ENCODE results near the gene HSPH1. TPM values are rescaled to one million over a fixed set of nuclear protein-coding genes. Genes with fewer than 3 reads are reported as not detected.

HSPH1 gene
- total and polyA plus RNA-seq, 2 of the 8 experiments (the other 6 are each of a cell fraction or from before 2014, with no cell fraction given), result 14.2 to 145 TPM

DNA sequence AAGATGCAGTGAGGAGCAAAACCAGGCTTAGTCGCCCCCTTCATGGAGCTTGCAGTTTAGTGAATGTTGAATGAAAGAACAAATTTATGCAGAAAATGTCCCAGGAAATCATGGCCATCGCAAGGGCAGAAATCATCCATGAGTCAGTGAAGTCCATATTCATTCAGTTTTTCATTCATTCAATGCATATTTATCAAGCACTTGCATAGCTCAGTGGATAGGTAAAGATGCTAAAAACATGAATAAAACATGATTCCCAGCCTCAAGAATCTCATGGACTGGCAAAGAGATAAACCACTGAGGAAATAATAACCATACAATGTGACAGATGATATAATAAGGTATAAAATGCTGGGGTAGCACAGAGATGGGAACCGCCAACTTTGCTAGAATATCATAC lies 58.8 kb downstream of the HSPH1 start:
- POLR2A ChIA-PET (ENCODE audit: partially characterized antibody), result no interaction called here
- Histone ChIP-seq H3K4me3 (ENCODE audit: extremely low read depth in 1 of 4, insufficient read depth in 2 of 4, low read depth in 3 of 4, low read length in 4 of 4) (no peak overlapping the region), H3K4me1 (replicated peaks in 1 of 4; ENCODE audit: control insufficient read depth in 3 of 4, insufficient read depth in 4 of 4, low read length in 3 of 4) (no peaks in the 10 kb centered on the region), H3K23ac (ENCODE audit: insufficient read length) (no peak overlapping the region), H2BK20ac (ENCODE audit: low read length) (no peak overlapping the region), H4K91ac (replicated peaks; ENCODE audit: insufficient read length, low read length) (no peak overlapping the region), H3K79me1 (ENCODE audit: low read depth, low read length) (no peaks in the 10 kb centered on the region), H3K36me3 (ENCODE audit: control insufficient read depth in 2 of 4, insufficient read depth in 4 of 4, low read length in 3 of 4) (no peaks in the 10 kb centered on the region), H4K5ac (ENCODE audit: insufficient read length, low read depth, low read length) (no peak overlapping the region), H3K14ac (ENCODE audit: insufficient read length) (no peak overlapping the region), H2BK120ac (replicated peaks; ENCODE audit: low read depth, low read length) (no peak overlapping the region), H2AFZ (ENCODE audit: low read length) (no peak overlapping the region), H3K4me2 (ENCODE audit: insufficient read depth in 1 of 2, low read depth in 2 of 2, low read length in 2 of 2) (no peak overlapping the region), H4K8ac (ENCODE audit: extremely low read depth, insufficient read depth, low read length) (no peak overlapping the region), H3K27ac (ENCODE audit: low read depth, low read length) (no peak overlapping the region), H3K18ac (ENCODE audit: extremely low read depth, low read length) (no peak overlapping the region), H3K56ac (replicated peaks; ENCODE audit: insufficient read length, low read depth, low read length) (no peak overlapping the region), H4K20me1 (replicated peaks in 1 of 2; ENCODE audit: control insufficient read depth in 1 of 2, insufficient read depth in 2 of 2, low read length in 2 of 2) (no peaks in the 10 kb centered on the region), H3K9me3 (ENCODE audit: insufficient read depth in 2 of 2, low read depth in 1 of 2, low read length in 1 of 2) (no peaks in the 10 kb centered on the region), H2AK5ac (ENCODE audit: low read depth, low read length) (no peak overlapping the region), H3K4ac (replicated peaks; ENCODE audit: insufficient read length, low read depth, low read length) (no peak overlapping the region), H2BK5ac (ENCODE audit: low read depth, low read length) (no peak overlapping the region), H2BK15ac (ENCODE audit: low read length) (no peak overlapping the region), H3K9ac (replicated peaks in 1 of 4; ENCODE audit: extremely low read depth in 1 of 4, low read depth in 3 of 4, low read length in 3 of 4) (no peak overlapping the region), H3K23me2 (ENCODE audit: low read depth, low read length) (no peaks in the 10 kb centered on the region), H3K27me3 (replicated peaks in 1 of 4; ENCODE audit: control insufficient read depth in 3 of 4, extremely low read depth in 1 of 4, insufficient read depth in 3 of 4, low read length in 3 of 4) (no peaks in the 10 kb centered on the region), H2BK12ac (ENCODE audit: low read depth, low read length) (no peak overlapping the region), H3K79me2 (ENCODE audit: control insufficient read depth in 1 of 2, insufficient read depth in 2 of 2, low read length in 2 of 2) (no peaks in the 10 kb centered on the region)
- FAIRE-seq (no peak), DNase-seq (ENCODE audit: low read depth in 1 of 2, low spot score in 2 of 2) (no peak)
- WGBS, 2 experiments (ENCODE audit: extremely low coverage in 1 of 2, insufficient coverage in 1 of 2, insufficient read length in 1 of 2, insufficient replicate concordance in 2 of 2, low coverage in 1 of 2, low lambda C conversion rate in 2 of 2, missing lambda C conversion rate in 1 of 2), result 86% methylated on average over 3 of the region's 3 CpGs; no CpG with 5 or more reads in 1 of the 2 experiments
- TF ChIP-seq POU5F1 (IDR thresholded peaks at IDR 0.05; ENCODE audit: low read depth, low read length), result no peak
- TF ChIP-seq JUN (IDR thresholded peaks at IDR 0.05; ENCODE audit: low read depth, low read length), result no peak
- CTCF ChIA-PET (ENCODE audit: partially characterized antibody), result interaction anchor here (1.1 to 1.5 kb wide), 5 partner anchors 22 to 305 kb away, joined by 3 read pairs; no protein-coding TSS in a partner anchor

Measured in H1 (cell line).